A549 (cell line): ENCODE measurements around the gene C1orf105. TPM values are rescaled to one million over a fixed set of nuclear protein-coding genes. Genes with fewer than 3 reads are reported as not detected.

Experiments used
- ATAC-seq, 2 experiments: fragments of 200-7000 bp in 1 of 2; fragments of >200 bp in 1 of 2; cut with Nextera tagmentation in 1 of 2; cut with Tn5 transposase in 1 of 2; 3 replicates each; pipeline versions ENCODE4 v1.8.0 to v1.9.1; 2018 to 2020; ENCODE audit warnings: mild to moderate bottlenecking in 1 of 2, moderate library complexity in 1 of 2
- CTCF ChIA-PET: fragments of 300-600 bp; sonication (Branson Sonifier 250); formaldehyde crosslinking; extraction: SDS; loops from one replicate; lab custom pipeline; 2021; ENCODE audit warnings: antibody characterized with exemption, inconsistent platforms; lab: Yijun Ruan, JAX
- POLR2A ChIA-PET: fragments of 350-600 bp; formaldehyde crosslinking; extraction: SDS; loops from one replicate; lab custom pipeline; 2021; ENCODE audit warnings: antibody characterized with exemption, inconsistent platforms; lab: Yijun Ruan, JAX
- DNase-seq, 2 experiments: peaks; one replicate each; pipeline versions ENCODE4 v3.0.0 to v3.0.0-alpha.2; 2011 to 2016; ENCODE audit warnings: low read depth in 1 of 2, low spot score in 1 of 2
- FAIRE-seq: peaks from 2 replicates; lab custom pipeline; 2011; peaks lifted over from hg19 to GRCh38; lab: Jason Lieb, UNC
- H3K27ac ChIP-seq, 2 experiments: fragments of >200 bp; sonication (Bioruptor Twin); formaldehyde crosslinking; 3 replicates each; pipeline ENCODE4 v1.5.1; 2016 to 2017
- H3K4me1 ChIP-seq: fragments of >200 bp; sonication (Bioruptor Twin); formaldehyde crosslinking; 3 replicates; pipeline ENCODE4 v1.6.1; 2016
- H3K4me2 ChIP-seq: fragments of >200 bp; sonication (Bioruptor Twin); formaldehyde crosslinking; 3 replicates; pipeline ENCODE4 v1.6.1; 2016
- H3K4me3 ChIP-seq: fragments of >200 bp; sonication (Bioruptor Twin); formaldehyde crosslinking; 3 replicates; pipeline ENCODE4 v1.5.1; 2016
- H3K9me3 ChIP-seq: fragments of >200 bp; sonication (Bioruptor Twin); formaldehyde crosslinking; 3 replicates; pipeline ENCODE4 v1.6.1; 2016
- CHD2 ChIP-seq: fragments of 150-350 bp; IDR thresholded peaks from 2 replicates; pipeline ENCODE4 v1.6.1; 2014; ENCODE audit warnings: low read length; ENCODE audit not compliant: partially characterized antibody
- HEYL ChIP-seq: fragments of 250-450 bp; sonication (Bioruptor Pico); IDR thresholded peaks from 2 replicates; pipeline ENCODE4 v1.8.0; 2021; ENCODE audit warnings: mild to moderate bottlenecking, moderate library complexity
- KDM1A ChIP-seq: fragments of 200-600 bp; sonication (generic); IDR thresholded peaks from 2 replicates; pipeline ENCODE4 v1.6.1; 2016; ENCODE audit warnings: low read depth, mild to moderate bottlenecking
- PHF8 ChIP-seq: fragments of 200-600 bp; sonication (generic); IDR thresholded peaks from 2 replicates; pipeline ENCODE4 v1.6.1; 2016; ENCODE audit warnings: low read depth, mild to moderate bottlenecking, antibody characterized with exemption, moderate library complexity, borderline replicate concordance
- RARB ChIP-seq: fragments of 250-450 bp; sonication (Bioruptor Pico); IDR thresholded peaks from 2 replicates; pipeline ENCODE4 v1.8.0; 2021; ENCODE audit warnings: mild to moderate bottlenecking, moderate library complexity
- RCOR1 ChIP-seq: fragments of 150-350 bp; IDR thresholded peaks from 2 replicates; pipeline ENCODE4 v1.6.1; 2014; ENCODE audit warnings: antibody characterized with exemption, low read length, low read depth
- RNF2 ChIP-seq: fragments of 200-600 bp; sonication (generic); IDR thresholded peaks from 2 replicates; pipeline ENCODE4 v1.6.1; 2016; ENCODE audit warnings: low read depth, mild to moderate bottlenecking, antibody characterized with exemption, moderate library complexity, borderline replicate concordance
- ZFP36 ChIP-seq: fragments of 450-650 bp; IDR thresholded peaks from 2 replicates; pipeline ENCODE4 v1.6.1; 2014; ENCODE audit warnings: borderline replicate concordance; ENCODE audit not compliant: partially characterized antibody
- WGBS: methylation state at CpG from one replicate; pipeline ENCODE4 v1.1.6; 2017; ENCODE audit errors: missing lambda C conversion rate; 5-methylcytosine and 5-hydroxymethylcytosine counted together
- polyA plus RNA-seq, 4 experiments: library from polyadenylated mRNA; depleted of rRNA in 3 of 4; stranded (reverse); fragments of >200 nt; fragmentation: RNase III in 1 of 4; extraction: RNeasy Plus Mini Kit Qiagen cat#74134 plus additional on column Dnase treatment in 1 of 4; gene quantifications; 2 replicates in 3 of 4; 3 replicates in 1 of 4; pipeline ENCODE4 v1.2.3, GENCODE V29; 2011 to 2017
- TF ChIP-seq, protein P1 (sequence below): IDR thresholded peaks from 2 replicates; pipeline ENCODE4 v1.6.1; 2012; ENCODE audit warnings: low read depth, borderline replicate concordance
- TF ChIP-seq, protein P2 (sequence below): fragments of >200 bp; sonication (Bioruptor Twin); formaldehyde crosslinking; IDR thresholded peaks from 3 replicates; pipeline ENCODE4 v1.6.1; 2016
- TF ChIP-seq, protein P3 (sequence below): fragments of >200 bp; sonication (Bioruptor Twin); formaldehyde crosslinking; IDR thresholded peaks from 2 replicates; pipeline ENCODE4 v1.6.1; 2016
- TF ChIP-seq, protein P4 (sequence below): IDR thresholded peaks from 2 replicates; pipeline ENCODE4 v1.6.1; 2012
- TF ChIP-seq, protein P5 (sequence below): IDR thresholded peaks from 2 replicates; pipeline ENCODE4 v1.6.1; 2012
- TF ChIP-seq, protein P6 (sequence below): fragments of 150-350 bp; IDR thresholded peaks from 2 replicates; pipeline ENCODE4 v1.6.1; 2014; ENCODE audit warnings: low read depth, mild to moderate bottlenecking, low read length

Gene C1orf105
- polyA plus RNA-seq, 2 of the 4 experiments (the other 2 are of a cell fraction): 0.40 TPM; not detected in 1

DNA sequence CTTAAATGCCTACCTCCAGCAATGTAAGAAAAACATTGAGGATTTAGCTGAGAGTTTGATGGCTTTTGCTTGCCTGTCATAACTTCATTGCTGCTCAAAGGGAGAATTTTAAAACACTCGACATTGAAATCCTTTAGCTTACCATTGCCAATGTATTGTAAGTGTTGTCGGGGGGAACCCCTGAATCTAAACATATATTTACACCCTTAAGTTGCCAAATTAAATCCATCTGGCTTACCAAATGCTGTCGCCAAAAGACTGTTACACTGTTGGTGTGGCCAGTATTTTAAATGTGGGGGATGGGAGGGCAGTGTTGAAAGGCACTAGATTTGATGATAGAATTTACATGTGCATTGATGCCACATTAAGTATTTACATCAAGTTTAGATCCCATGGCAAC lies 24.9 kb upstream of the C1orf105 start:
- DNase-seq: no peak
- ChIA-PET POLR2A (interaction anchor here (1.4 kb wide), 1 partner anchor 36 kb away, joined by 5 read pairs; no protein-coding TSS in a partner anchor), CTCF (interaction anchor here (1.0 to 1.5 kb wide), 2 partner anchors 36 to 44 kb away, joined by 3 to 4 read pairs; no protein-coding TSS in a partner anchor)
- TF ChIP-seq, protein P1, sequence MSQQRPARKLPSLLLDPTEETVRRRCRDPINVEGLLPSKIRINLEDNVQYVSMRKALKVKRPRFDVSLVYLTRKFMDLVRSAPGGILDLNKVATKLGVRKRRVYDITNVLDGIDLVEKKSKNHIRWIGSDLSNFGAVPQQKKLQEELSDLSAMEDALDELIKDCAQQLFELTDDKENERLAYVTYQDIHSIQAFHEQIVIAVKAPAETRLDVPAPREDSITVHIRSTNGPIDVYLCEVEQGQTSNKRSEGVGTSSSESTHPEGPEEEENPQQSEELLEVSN: no peak
- TF ChIP-seq KDM1A: no peak
- Histone ChIP-seq H3K4me3 (no peak overlapping the region), H3K27ac (peak overlapping the region in 1 of 2 experiments; percentile 67; a peak in 3 of 6 replicates), H3K9me3 (no peaks in the 10 kb centered on the region), H3K4me2 (no peak overlapping the region), H3K4me1 (peaks cover 32% of the 10 kb centered on the region)
- 91% methylated on average over 3 of the region's 3 CpGs for WGBS
- FAIRE-seq: no peak
- ATAC-seq: no peak

DNA sequence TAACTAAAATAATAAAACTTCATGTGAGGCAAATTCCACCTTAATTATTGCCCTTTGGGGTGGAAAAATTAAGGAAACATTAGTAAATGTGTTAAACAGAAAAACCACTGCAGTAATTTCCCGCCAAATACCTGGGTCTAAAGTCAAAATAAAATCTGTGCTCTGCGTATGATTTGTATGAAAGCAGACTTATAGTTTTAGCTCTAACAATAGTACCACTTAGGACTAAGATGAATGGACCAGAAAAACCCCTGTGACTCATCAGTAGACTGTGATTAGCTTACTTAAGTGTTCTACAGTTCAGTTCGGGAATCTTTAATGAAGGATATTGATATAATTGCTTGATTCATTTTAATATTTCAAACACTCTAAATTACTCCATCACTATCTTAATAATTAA lies 23.3 kb upstream of the C1orf105 start:
- TF ChIP-seq, protein P2, sequence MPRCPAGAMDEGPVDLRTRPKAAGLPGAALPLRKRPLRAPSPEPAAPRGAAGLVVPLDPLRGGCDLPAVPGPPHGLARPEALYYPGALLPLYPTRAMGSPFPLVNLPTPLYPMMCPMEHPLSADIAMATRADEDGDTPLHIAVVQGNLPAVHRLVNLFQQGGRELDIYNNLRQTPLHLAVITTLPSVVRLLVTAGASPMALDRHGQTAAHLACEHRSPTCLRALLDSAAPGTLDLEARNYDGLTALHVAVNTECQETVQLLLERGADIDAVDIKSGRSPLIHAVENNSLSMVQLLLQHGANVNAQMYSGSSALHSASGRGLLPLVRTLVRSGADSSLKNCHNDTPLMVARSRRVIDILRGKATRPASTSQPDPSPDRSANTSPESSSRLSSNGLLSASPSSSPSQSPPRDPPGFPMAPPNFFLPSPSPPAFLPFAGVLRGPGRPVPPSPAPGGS: no peak
- TF ChIP-seq, protein P3, sequence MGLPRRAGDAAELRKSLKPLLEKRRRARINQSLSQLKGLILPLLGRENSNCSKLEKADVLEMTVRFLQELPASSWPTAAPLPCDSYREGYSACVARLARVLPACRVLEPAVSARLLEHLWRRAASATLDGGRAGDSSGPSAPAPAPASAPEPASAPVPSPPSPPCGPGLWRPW: no peak
- TF ChIP-seq, protein P4, sequence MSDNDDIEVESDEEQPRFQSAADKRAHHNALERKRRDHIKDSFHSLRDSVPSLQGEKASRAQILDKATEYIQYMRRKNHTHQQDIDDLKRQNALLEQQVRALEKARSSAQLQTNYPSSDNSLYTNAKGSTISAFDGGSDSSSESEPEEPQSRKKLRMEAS: no peak
- TF ChIP-seq RARB (CRISPR knock-in tag) (no peak), ZFP36 (no peak)
- POLR2A ChIA-PET: interaction anchor here (0.9 kb wide), 1 partner anchor 74 kb away, joined by 3 read pairs; no protein-coding TSS in a partner anchor
- H3K27ac ChIP-seq: 0 out of 6 replicates have a peak overlapping the region, but pooled peaks of 1 of the 2 experiments have one; percentile 2
- DNase-seq (no peak), FAIRE-seq (no peak), ATAC-seq (no peak)
- no peak overlapping the region for H3K4me2 ChIP-seq
- H3K4me3 ChIP-seq: no peak overlapping the region
- 84% methylated on average over 3 of the region's 3 CpGs for WGBS
- H3K9me3 ChIP-seq: no peaks in the 10 kb centered on the region
- CTCF ChIA-PET: interaction anchor here (4.4 to 4.7 kb wide), 2 partner anchors 307 to 394 kb away, joined by 27 to 48 read pairs; no protein-coding TSS in a partner anchor
- peaks cover 32% of the 10 kb centered on the region for H3K4me1 ChIP-seq

DNA sequence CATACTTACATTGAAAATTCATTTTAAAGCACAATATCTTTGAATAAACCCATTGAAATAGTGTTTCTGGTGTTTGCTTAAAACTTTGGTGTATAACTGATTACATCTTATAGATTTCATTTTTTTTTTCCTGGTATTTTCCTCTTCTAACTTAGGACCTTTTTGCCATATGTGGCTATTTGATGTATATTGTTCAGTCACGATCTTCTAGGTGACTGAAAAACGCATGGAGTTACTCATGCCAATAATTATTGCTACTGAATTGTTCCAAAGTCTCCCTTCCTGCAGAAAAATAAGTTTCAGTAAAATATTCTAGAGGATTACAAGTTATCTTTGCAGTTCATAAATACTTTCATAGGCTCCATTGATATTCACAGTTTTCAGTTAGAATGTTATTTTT lies 22.9 kb upstream of the C1orf105 start:
- peak overlapping the region in 1 of 2 experiments; percentile 86; a peak in 1 of 6 replicates for H3K27ac ChIP-seq
- WGBS: 96% methylated on average over 2 of the region's 2 CpGs
- no peak overlapping the region for H3K4me3 ChIP-seq
- no peak overlapping the region for H3K4me2 ChIP-seq
- CTCF ChIA-PET: interaction anchor here (0.6 to 4.7 kb wide), 7 partner anchors 22 to 463 kb away, joined by 3 to 48 read pairs (median 4); no protein-coding TSS in a partner anchor
- DNase-seq (no peak), FAIRE-seq (peak; percentile 36), ATAC-seq (no peak)
- peaks cover 32% of the 10 kb centered on the region for H3K4me1 ChIP-seq
- TF ChIP-seq KDM1A: no peak
- TF ChIP-seq RNF2: no peak
- no peak for TF ChIP-seq CHD2
- TF ChIP-seq, protein P5, sequence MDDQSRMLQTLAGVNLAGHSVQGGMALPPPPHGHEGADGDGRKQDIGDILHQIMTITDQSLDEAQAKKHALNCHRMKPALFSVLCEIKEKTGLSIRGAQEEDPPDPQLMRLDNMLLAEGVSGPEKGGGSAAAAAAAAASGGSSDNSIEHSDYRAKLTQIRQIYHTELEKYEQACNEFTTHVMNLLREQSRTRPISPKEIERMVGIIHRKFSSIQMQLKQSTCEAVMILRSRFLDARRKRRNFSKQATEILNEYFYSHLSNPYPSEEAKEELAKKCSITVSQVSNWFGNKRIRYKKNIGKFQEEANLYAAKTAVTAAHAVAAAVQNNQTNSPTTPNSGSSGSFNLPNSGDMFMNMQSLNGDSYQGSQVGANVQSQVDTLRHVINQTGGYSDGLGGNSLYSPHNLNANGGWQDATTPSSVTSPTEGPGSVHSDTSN: no peak
- no peak for TF ChIP-seq RCOR1
- TF ChIP-seq PHF8: no peak
- TF ChIP-seq, protein P6, sequence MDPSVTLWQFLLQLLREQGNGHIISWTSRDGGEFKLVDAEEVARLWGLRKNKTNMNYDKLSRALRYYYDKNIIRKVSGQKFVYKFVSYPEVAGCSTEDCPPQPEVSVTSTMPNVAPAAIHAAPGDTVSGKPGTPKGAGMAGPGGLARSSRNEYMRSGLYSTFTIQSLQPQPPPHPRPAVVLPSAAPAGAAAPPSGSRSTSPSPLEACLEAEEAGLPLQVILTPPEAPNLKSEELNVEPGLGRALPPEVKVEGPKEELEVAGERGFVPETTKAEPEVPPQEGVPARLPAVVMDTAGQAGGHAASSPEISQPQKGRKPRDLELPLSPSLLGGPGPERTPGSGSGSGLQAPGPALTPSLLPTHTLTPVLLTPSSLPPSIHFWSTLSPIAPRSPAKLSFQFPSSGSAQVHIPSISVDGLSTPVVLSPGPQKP: no peak
- TF ChIP-seq HEYL (CRISPR knock-in tag): no peak
- no peaks in the 10 kb centered on the region for H3K9me3 ChIP-seq
- POLR2A ChIA-PET: interaction anchor here (0.9 to 2.6 kb wide), 2 partner anchors 39 to 75 kb away, joined by 3 to 24 read pairs; no protein-coding TSS in a partner anchor
